ENCODE results near the gene MPDU1. TPM values are rescaled to one million over a fixed set of nuclear protein-coding genes. Genes with fewer than 3 reads are reported as not detected.

The MPDU1 gene
- total RNA-seq, 1 donor from 2014 or later: 73.4 TPM

GRCh38 chr17:7573324-7574080 is 10.2 kb upstream of the MPDU1 start:
- H3K27me3 ChIP-seq: no peaks in the 10 kb centered on the region
- H3K9me3 ChIP-seq: no peaks in the 10 kb centered on the region
- intact Hi-C loops (cut with DNase I): no loop called here
- H3K27ac ChIP-seq: peak overlapping the region; percentile 99
- H3K36me3 ChIP-seq: peaks cover 6 to 65% of the 10 kb centered on the region in 2 donors
- peaks cover 32% of the 10 kb centered on the region for H3K4me1 ChIP-seq
- TF ChIP-seq POLR2AphosphoS5 (IDR thresholded peaks at IDR 0.05; ENCODE audit: insufficient read depth in 1 of 2, low read depth in 1 of 2): peak; percentile 29 to 88
- no peak for TF ChIP-seq POLR2A (IDR thresholded peaks at IDR 0.05)
- TF ChIP-seq, protein P1, sequence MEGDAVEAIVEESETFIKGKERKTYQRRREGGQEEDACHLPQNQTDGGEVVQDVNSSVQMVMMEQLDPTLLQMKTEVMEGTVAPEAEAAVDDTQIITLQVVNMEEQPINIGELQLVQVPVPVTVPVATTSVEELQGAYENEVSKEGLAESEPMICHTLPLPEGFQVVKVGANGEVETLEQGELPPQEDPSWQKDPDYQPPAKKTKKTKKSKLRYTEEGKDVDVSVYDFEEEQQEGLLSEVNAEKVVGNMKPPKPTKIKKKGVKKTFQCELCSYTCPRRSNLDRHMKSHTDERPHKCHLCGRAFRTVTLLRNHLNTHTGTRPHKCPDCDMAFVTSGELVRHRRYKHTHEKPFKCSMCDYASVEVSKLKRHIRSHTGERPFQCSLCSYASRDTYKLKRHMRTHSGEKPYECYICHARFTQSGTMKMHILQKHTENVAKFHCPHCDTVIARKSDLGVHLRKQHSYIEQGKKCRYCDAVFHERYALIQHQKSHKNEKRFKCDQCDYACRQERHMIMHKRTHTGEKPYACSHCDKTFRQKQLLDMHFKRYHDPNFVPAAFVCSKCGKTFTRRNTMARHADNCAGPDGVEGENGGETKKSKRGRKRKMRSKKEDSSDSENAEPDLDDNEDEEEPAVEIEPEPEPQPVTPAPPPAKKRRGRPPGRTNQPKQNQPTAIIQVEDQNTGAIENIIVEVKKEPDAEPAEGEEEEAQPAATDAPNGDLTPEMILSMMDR (IDR thresholded peaks at IDR 0.05): no peak
- peak overlapping the region; percentile 97 to 100 for H3K4me3 ChIP-seq
- peak in 1 of 2 donors; percentile 95 for DNase-seq (ENCODE audit: extremely low spot score in 2 of 2)

DNA sequence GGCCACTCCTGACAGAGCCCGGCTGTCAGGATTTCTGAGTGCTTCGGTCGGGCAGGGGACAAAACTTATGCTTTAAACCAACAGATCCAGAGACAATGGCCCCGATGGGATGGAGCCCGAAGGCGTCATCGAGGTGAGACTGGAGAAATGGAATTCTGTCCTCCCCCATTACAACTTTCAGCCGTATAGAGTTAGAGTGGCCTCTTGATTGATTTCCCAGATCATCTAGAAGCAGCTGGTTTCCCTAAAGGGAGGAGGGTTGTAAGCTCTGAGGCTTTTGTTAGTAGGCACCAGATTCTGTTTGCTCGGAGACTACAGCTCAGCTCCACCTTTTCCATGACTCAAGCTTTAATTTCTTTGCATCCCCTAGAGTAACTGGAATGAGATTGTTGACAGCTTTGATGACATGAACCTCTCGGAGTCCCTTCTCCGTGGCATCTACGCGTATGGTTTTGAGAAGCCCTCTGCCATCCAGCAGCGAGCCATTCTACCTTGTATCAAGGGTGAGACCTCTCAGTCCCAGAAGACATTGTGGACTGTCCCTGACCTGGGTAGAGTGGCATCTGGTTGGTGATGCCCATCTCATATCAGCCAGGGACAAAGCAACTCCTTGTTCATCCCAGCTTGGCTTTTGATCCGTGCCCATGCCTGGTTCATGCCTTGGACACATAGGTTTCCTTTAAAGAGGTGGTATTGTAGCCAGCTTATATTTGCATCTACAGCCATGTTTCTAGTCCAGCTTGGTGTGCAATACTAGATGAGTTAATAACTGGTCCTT is 9.3 kb upstream of the MPDU1 start:
- intact Hi-C loops (cut with DNase I): no loop called here
- H3K4me1 ChIP-seq: peaks cover 41% of the 10 kb centered on the region

DNA sequence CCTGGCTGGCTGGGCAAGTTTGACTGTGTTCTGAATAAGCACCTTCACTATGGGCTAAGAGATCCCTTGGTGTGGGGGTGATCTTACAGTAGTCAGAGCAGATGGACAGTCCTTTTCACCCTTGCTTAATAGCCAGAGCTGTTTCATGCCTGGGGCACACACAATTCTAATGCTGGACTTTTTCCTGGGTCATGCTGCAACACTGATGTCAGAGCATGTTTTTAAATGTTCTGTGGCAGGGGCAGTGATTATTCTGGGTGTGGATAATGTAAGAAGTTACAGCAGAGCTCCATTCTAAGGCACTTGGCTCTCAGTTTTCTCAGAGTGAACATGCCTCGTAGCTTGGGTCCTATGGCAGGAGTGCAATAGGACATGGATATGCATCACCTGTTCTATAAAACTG is 8.2 kb upstream of the MPDU1 start:
- Histone ChIP-seq H3K36me3 (peaks cover 6 to 59% of the 10 kb centered on the region in 2 donors), H3K4me1 (peaks cover 52% of the 10 kb centered on the region)

More for the DNA sequence above, 9.3 kb upstream of the MPDU1 start:
- Histone ChIP-seq H3K4me3 (peak overlapping the region; percentile 97 to 100), H3K36me3 (peaks cover 6 to 70% of the 10 kb centered on the region in 2 donors), H3K27me3 (no peaks in the 10 kb centered on the region), H3K27ac (peak overlapping the region; percentile 99), H3K9me3 (no peaks in the 10 kb centered on the region)
- peak in 1 of 2 donors; percentile 88 for DNase-seq (ENCODE audit: extremely low spot score in 2 of 2)
- TF ChIP-seq POLR2AphosphoS5 (IDR thresholded peaks at IDR 0.05; ENCODE audit: insufficient read depth in 1 of 2, low read depth in 1 of 2) (no peak), POLR2A (IDR thresholded peaks at IDR 0.05) (no peak)
- TF ChIP-seq, protein P1 (IDR thresholded peaks at IDR 0.05): no peak

DNA sequence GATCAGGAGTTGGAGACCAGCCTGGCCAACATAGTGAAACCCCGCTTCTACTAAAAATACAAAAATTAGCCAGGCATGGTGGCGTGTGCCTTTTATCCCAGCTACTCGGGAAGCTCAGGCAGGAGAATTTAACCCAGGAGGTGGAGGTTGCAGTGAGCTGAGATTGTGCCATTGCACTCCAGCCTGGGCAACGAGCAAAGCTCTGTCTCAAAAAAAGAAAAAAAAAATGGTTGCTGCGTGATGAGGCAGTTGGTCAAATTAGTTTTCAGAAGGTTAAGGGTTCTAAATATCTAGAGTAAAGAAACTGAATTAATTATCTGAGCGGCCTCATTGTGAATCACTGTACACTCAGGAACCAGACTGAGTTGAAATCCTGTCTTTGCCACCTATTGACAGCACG is 7.7 kb upstream of the MPDU1 start:
- peaks cover 57% of the 10 kb centered on the region for H3K4me1 ChIP-seq
- intact Hi-C loops (cut with DNase I): loop anchor here (5.0 kb wide), 1 partner anchor 266 kb away; no protein-coding TSS in a partner anchor
- no peaks in the 10 kb centered on the region for H3K27me3 ChIP-seq
- H3K4me3 ChIP-seq: no peak overlapping the region
- H3K36me3 ChIP-seq: peaks cover 6 to 54% of the 10 kb centered on the region in 2 donors
- no peak for DNase-seq (ENCODE audit: extremely low spot score in 2 of 2)
- H3K27ac ChIP-seq: no peak overlapping the region
- no peaks in the 10 kb centered on the region for H3K9me3 ChIP-seq
- TF ChIP-seq POLR2A (IDR thresholded peaks at IDR 0.05) (no peak), POLR2AphosphoS5 (IDR thresholded peaks at IDR 0.05; ENCODE audit: insufficient read depth in 1 of 2, low read depth in 1 of 2) (no peak)
- TF ChIP-seq, protein P1 (IDR thresholded peaks at IDR 0.05): no peak

More for the DNA sequence above, 8.2 kb upstream of the MPDU1 start:
- Histone ChIP-seq H3K4me3 (no peak overlapping the region), H3K27ac (no peak overlapping the region), H3K9me3 (no peaks in the 10 kb centered on the region), H3K27me3 (no peaks in the 10 kb centered on the region)
- peak in 1 of 2 donors; percentile 64 for DNase-seq (ENCODE audit: extremely low spot score in 2 of 2)
- no peak for TF ChIP-seq POLR2AphosphoS5 (IDR thresholded peaks at IDR 0.05; ENCODE audit: insufficient read depth in 1 of 2, low read depth in 1 of 2)
- no peak for TF ChIP-seq POLR2A (IDR thresholded peaks at IDR 0.05)
- TF ChIP-seq, protein P1 (IDR thresholded peaks at IDR 0.05): no peak
- intact Hi-C loops (cut with DNase I): loop anchor here (5.0 kb wide), 1 partner anchor 267 kb away; no protein-coding TSS in a partner anchor

Data from vagina (tissue), 2 donors.